GM18861 (cell line): ENCODE results near the gene TUBB1.
"Not testable (repeated sequence)": the region's sequence is repeated elsewhere in the genome, so short reads cannot be mapped to it uniquely, and the experiment has no call there.

Experiments used
- ATAC-seq: cut with Tn5 transposase; IDR thresholded peaks from one replicate; pipeline ENCODE4 v1.9.1; 2021; ENCODE audit not compliant: unreplicated experiment

Gene TUBB1

DNA sequence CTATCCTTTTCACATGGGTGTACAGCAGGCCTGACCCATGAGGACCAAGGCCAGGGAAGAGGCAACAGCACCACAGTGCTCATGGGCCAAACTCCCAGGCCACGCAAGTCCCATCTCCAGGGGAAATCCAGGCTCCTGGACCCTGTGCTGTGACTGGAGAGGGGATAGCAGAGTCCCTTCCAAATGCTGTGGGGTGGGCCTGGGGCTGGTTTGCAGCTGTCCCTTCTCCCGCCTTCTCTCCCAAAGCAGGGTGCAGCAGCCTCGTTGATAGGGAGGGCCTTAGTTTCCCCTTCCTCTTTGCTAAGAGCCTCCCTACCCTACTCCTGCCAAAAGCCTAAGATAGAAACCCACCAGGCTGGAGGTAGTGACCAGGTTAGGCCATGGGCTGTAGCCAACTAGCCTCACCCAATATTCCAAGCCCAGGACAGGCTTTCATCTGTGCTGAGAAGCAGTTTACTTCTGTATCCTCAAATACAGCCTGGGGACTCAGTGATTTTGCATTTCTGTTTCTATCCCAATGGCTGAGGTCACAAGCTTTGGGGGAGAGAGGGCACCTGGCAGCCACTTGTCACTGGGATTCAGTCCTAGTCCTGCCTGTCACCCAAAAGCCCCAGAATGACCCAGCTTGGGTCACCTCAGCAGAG is 13.6 kb upstream of the TUBB1 start:
- ATAC-seq, result no peak

DNA sequence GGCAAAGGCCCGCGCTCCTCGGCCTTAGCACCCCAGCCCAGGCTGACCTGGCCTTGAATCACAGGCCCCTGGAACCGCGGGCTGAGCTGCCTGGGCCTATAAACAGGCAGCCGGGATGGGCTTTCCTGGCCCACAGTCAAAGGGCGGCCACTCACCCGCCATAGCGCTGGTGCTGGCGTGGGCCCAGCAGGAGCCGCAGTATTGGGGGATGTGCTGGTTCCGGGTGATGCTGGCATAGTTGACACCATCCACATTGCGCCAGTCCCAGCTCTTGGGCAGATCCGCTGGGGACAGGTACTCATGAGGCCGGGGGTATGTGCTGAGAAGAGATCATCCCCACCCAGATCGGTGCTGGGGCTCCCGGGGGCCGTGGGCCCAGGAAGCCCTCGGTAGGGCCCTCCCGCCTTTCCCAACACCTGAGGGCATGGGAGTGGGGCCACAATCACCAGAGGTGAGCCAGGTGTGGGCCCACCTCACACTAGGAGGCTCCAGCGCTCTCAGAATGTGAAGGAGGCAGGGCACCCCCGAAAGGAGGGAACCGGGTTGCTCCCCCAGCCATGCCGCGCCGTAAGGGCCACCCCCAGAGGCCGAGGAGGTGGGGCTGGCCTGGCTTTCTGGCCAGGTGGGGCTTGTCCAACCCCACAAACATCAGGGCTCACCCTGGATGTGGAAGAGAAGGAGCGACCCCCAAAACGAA is 12.9 kb upstream of the TUBB1 start:
- ATAC-seq, result no peak

DNA sequence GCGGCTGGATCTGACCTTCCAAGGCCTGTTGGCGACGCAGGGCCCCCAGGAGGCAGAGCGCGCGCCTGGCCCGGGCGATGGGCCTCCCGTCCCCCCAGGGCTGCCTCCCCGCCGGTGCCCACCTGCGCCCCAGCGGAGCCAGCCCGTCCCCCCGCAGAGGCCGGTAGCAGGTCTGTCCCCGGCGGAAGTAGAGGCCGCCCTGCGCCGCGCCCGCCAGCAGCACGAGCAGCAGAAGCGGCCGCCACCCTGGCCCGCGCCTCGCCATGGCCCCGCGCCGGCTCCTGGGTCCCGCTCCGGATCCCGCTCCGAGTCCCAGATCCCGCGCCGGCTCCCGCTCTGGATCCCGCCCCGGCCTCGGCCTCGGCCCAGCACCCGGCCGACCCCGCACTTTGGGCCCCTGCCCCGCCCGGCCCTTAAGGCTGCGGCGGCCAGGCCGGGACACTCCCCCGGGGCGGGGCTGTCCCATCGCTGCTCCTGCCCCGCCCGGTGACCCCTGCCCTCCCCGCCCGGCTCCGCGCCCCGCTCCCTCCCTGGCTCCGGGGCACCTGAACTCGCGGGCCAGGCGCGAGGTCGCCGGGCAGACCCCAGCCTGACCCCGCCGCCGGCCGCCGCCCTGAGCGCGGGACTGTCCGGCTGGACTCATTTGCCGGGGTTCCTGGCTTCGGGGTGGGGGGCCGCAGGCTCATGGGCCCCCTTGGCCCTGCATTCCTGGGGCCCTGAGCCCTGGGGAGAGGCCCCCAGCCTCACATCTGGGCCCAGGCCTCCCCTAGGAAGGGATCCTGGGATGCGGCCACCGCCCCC is 12.2 kb upstream of the TUBB1 start, which contains the start of gene CTSZ:
CTSZ (minus strand) TSS at position 391 of the 801 bp plus-strand sequence; CDS start at position 265, 126 bp downstream.
- ATAC-seq, result no peak

DNA sequence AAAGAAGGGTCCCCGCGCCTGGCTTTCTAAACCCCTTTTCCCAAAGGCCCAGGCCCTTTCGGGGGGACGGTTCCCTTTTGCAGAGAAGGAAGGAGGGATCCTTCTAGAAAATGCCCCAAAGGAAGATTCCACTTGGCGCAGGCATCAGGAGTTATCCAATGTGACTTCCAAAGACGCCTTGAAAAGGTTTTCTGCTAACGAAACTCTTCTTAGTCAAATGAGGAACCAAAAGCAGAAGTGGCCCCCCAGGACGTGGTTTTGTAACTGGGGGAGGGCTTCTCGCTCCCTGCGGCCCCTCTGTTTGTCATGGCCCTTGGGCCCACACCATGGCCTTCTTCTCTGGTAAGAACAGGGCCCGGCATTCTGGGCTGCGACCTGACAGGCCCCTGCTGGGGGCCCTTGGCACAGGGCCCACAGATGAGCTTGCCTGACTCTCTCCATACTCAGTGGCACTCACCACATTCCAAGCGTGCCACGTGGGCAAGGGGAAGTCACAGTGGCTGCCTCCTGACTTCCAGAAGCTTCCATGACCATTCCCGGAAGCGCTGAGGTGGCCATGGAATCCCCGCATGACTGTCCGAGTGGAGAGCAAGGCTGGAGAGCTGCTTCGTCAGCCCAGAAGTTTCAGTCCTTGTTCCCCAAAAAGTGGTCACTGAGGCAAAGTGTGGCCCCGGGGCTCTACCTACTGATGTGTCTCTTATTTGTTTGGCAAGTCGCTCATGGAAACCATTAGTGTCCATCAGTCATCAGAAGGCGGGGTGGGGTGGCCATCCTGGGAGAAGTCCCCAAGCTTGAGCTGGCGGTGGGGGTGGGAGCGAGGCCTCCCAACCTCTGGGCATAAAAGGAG is 11.3 kb upstream of the TUBB1 start:
- no peak for ATAC-seq

DNA sequence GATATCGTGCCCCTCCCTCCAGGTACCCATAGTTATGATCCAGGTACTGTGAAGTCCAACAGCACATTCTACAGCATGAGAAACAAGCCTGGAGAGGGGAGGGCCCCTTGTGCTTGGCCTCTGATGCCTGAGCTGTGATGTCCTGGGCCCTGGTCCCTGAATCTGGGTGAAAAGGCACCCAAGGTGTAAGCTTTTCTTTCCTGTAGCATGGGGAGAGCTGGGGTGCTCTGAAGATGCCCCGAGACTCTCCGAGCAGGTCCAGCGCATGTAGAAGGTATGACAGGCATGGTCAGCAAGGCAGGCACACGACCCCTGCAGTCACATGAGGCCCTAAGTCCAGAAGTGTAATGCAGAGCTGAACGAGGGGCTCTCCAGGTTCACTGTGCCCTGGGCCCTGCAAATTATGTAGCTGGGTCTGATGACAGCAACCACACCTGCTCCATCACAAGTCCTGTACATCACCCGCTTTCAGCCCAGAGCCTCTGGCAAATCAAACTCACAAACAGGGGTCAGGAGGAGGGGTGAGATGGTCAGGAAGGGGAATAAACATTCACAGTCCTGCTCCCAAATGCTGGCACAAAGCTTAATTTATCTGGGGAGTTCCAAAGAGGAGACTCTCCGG is 10.4 kb upstream of the TUBB1 start:
- ATAC-seq, result no peak

DNA sequence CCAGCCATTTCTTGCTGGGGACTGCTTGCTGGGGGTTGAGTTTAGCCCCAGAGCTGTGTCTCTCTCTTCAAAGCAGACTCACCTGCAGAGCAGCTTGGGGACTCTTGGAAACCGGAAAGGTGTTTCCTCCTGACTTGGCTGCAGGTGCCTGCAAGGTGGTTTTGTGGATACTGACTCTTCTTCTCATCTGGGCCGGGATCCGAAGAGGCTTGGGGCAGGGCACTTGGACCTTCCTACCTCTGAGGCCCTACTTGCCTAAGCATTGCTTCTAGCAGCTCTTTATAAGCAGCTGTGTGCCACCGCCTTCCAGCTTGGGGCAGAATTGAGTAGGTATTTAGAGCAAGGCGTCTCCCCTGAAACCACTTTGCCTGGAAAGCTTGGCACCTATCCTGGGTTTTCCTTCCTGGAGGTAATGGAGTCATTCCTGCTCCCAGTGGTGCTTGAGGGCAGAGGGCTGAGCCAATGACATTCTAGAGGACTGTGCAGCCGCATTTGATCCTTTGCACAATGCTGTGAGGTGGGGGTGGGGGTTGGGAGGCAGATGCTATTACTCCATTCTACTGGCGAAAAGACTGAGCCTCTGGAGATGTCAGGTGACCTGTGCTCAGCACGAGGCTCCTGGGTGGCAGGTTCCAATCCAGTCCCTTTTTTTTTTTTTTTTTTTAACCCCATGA is 8.8 kb upstream of the TUBB1 start:
- ATAC-seq, result no peak

DNA sequence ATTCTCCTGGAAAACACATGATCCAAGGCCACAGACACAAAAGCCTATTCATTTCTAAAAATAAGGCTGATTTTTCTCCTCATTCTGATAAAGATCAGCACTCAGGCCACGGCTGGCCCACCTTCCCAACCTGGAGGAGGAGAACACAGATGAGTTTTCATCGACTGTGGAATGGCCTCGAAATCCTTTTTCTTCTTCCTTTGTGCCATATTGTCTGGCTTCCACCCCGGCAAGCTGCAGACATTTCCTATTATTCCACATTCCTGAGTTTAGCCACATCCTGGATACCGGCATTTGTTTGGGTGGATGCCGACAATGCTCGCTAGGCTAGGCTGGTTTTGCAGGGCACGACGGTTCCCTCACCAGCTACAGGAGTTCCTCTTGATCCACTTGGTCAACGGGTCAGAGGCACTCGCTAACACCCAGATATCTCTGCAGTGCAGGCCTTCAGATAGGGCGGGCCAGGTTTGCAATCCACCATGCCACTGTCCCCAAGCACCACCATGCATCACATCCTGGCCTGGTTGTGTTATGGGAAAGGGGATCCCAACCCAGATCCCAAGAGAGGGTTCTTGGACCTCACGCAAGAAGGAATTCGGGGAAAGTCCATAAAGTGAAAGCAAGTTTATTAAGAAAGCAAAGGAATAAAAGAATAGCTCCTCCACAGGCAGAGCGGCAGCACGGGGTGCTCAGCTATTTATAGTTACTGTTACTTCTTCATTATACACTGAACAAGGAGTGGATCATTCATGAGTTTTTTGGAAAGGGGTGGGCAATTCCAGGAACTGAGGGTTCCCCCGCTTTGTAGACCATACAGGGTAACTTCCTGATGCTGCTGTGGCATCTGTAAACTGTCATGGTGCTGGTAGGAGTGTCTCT is 8.0 kb upstream of the TUBB1 start:
- ATAC-seq, result no peak

DNA sequence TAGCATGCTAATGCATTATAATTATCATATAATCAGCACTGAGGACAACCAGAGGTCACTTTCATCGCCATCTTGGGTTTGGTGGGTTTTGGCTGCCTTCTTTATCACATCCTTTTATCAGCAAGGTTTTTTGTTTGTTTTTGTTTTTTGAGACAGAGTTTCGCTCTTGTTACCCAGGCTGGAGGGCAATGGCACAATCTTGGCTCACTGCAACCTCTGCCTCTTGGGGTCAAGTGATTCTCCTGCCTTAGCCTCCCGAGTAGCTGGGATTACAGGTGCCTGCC is 7.4 kb upstream of the TUBB1 start:
- not testable (repeated sequence) for ATAC-seq

DNA sequence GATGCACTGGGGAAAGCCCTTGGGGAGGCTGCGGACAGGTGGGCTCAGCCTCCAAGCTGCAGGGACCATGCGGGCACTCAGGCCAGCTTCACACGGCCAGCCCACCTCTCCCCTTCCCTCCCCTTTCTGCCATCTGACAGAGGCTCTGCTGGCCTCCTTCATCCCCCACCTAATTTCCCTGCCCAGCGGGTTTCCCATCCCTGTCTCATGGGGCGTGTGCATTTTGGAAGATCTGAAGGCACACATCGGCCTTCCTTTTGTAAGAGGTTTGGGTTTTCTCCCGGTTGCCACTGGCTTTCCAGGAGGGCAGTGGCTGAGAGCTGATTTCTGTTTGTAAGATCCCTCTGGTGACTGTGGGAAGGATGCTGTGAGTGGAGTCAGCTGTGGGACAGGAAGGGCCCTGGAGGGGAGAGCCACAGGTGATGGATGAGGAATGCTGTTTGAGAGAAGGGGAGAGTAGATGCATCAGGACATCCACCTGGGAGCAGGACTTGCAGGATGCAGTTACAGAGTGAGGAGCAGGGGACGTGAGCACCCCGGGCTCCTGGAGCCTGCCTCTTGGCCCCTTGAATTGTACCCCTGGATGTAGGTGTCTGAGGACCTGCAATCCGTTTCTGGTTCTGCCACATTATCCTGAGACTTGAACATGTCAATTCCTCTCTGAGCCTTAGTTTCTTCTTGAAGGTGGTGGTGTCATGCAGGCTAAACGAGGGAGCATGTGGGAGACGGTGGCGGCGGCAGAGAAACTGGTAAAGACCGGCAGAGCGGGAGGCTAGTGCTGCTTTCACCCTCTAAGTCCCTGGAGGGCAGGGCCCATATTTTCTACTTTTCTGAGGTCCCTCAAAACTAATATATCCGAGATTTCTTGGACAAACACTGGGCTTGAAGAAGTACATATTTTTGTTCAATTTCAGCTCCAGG is 5.9 kb upstream of the TUBB1 start:
- no peak for ATAC-seq

DNA sequence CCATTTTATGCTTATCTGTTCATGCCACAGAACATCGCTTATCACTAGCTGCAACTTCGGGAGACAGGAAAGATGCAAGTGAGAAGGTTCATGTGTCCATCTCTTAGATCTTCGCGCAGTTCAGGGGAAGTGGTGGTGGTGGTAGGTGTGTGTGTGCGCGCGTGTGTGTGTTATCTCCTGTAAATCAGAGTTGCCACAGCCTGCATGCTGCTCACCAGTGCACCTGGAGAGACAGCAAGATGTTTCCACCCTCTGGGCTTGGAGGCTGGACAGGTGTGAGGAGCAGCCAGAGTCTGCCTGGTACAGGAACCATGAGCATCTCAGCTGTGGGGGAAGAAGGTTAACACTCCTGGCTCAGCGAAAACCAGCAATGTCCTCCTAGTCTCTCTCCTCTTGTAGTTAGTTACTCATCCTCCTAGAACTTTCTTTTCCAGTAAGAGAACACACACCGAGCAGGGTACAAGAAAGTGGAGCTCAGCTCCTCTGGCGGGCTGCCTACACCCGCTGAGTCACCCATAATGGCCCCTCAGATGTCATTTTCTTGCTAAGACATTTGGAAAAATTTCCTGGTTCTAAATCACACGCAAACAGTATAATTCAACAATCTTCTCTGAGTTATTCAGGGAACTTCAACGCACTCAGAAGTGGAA is 5.1 kb upstream of the TUBB1 start:
- no peak for ATAC-seq

DNA sequence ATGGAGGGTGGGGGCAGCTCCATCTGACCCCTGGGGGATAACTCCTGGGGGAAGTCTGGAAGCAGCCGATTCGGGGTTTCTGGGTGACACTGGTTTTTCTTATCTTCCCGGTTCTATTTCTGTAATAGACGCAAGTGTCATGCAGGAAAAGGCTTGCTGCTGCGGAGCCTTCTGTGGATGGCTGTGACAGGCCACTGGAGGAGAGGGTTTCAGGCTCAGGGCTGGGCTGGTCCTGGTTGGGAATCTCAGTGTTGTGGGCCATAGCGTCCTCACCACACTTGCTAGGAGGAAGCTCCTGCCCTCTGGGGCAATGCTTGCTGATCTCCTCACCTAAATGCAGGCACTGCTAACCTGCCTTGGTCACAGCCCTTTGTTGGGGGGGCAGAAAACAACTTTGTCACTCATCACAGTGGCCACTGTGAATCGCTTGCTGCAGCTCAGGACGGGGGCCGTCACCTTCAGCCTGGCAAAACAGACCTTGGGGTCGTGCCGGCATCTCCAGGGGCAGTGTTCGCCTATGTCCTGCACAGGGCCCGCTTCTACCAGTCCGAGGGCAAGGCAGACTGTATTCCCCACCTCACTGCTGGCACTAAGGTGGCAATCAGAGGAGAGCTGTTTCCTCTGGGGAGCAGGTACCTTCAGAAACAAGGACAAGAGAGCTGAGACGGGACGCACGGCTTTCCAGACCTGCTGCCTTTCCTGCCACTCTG is 4.4 kb upstream of the TUBB1 start:
- ATAC-seq, result no peak

DNA sequence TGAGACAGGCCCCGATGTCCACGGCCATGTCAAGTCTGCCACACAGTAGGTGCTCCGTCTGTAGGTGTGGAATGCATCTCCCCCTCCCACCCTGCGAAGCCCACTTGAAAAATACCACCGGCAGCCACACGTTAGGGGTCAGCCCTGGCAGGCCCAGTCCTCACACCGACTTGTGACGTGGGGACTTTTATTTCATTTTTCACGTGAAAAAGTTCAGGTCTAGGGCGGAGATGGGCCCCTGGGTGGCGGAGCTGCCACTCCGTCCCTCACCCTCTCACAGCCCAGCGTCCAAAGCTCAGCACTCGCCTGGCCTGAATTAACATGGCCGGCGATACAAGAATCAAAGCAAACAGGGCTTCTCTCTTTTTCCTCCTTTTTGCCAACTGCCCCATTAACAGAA is 3.8 kb upstream of the TUBB1 start:
- no peak for ATAC-seq

DNA sequence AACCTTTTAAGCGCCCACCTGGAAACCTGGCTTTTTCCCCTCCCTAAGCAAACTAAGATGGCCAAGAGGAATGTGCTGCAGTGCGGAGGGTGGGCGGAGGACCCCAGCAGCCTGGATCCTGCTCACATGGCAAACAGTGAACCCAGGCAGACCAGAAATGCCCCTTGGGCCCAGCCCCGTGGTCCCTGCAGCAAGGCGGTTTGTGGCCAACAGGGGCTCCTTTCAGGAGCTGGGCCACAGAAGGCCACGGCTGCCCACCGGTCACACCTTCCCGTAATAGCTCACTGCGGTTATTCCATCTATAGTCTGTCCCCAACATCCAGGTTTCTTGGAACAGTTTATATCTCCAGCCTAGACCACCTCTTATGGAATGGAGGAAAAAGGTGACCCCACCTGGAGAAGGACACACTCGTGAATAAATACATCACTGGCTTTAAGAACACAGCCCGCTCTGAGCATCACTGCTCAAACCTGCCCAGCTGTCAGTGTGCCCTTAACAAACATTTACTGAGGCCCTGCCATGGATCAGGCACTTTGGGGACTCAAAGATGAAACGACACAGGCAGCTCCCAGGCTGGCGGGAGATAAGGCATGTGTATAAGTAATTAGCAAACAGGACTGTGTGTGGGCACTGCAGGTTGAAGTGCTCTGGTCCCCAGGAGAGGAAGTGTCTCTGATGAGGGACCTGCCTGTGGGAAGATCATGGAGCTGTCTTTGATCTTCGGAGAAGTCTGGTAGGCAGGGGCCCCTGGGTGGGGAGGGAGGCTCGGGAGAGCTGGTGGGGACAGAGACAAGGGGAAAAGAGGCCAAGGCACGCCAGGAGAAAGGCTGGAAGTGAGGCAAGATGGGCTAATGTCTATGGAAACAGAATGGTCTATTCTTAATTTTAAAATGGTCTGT is 3.2 kb upstream of the TUBB1 start:
- no peak for ATAC-seq

DNA sequence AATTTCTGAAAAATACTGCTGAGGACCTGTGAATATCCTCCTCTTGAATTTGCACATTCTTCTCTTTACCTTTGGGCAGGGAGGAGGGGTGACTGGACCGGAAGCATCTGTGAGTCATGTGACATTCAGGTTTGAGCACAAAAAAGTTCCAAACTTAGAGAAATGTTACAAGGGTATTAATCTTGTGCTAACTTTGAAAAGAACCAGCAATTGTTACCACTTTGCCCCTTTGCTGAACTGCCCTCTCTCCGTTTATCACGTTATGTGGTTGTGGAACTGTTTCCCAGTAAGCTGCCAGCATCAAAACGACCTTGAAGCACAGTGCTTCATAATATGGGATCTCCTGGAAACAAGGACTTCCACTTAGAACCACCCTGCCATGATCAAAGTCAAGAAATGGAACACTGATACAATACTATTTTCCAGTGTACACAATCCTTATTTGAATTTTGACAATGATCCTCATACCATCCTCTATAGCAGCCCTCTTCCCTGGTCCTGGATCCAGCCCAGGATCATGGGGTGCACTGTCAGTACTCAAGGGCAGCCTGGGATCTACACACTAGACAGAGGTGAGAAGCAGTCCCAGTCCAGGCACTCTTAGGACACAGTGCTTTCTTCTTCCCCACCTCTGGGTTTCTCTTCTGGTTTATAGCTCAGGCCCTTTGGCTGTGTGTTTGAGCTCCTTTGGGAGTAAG is 2.3 kb upstream of the TUBB1 start:
- no peak for ATAC-seq

DNA sequence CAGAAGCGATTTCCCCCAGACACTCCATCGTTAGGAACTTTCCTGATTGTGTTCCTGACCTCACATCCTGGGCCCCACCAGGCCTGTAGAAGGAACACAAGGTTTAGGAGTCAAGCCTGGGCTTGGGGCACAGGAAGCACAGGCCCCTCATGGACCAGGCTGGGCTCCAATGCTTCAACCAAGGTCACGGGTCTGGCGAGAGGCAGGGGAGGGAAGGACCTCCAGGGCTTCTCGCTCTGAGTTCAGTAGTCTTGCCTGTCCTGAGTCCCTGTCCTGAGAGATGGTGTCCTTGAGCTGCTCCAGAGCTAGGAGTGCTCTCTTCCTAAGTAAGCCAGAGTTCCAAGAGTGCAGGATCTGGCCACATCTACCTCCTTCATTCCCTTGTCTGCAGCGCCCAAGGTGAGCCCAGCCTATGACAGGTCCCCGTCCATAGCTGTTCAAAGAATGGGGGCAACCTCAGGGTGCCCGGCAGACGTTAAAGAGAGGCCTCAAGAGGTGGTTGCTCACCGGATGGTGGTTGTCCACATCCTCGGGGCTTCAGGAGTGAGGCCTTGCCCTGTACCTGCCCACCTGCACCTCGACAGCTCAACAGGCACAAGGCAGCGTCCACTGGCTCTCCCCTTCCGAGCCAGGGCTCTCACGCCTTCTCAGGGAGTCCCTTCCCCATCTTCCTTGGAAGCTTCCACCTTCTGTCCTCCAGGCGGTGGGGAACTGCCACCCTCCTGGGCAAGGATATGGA is 1.6 kb upstream of the TUBB1 start:
- ATAC-seq, result no peak
